Karpas-422 (cell line): ENCODE measurements around the gene PRPF8. TPM values are rescaled to one million over a fixed set of nuclear protein-coding genes. Genes with fewer than 3 reads are reported as not detected.

Source experiments
- DNase-seq: peaks from one replicate; pipeline ENCODE4 v3.0.0-alpha.2; 2015
- H2AFZ ChIP-seq: fragments of 200-600 bp; sonication (generic); 2 replicates; pipeline ENCODE4 v1.6.1; 2014; ENCODE audit warnings: antibody characterized with exemption, low read length, mixed read lengths
- H3K27ac ChIP-seq: fragments of 200-600 bp; sonication (generic); 2 replicates; pipeline ENCODE4 v1.5.1; 2014; ENCODE audit warnings: mild to moderate bottlenecking, low read length, moderate library complexity
- H3K27me3 ChIP-seq: fragments of 200-600 bp; sonication (generic); 2 replicates; pipeline ENCODE4 v1.6.1; 2014; ENCODE audit warnings: low read length, mixed read lengths
- H3K36me3 ChIP-seq: fragments of 200-600 bp; sonication (generic); 2 replicates; pipeline ENCODE4 v1.6.1; 2014; ENCODE audit warnings: low read length, mixed read lengths; ENCODE audit not compliant: insufficient read depth
- H3K4me1 ChIP-seq: fragments of 200-600 bp; sonication (generic); 2 replicates; pipeline ENCODE4 v1.6.1; 2014; ENCODE audit warnings: mild to moderate bottlenecking, low read length, mixed read lengths
- H3K4me2 ChIP-seq: fragments of 200-600 bp; sonication (generic); 2 replicates; pipeline ENCODE4 v1.6.1; 2014; ENCODE audit warnings: low read length, low read depth, mild to moderate bottlenecking; ENCODE audit not compliant: poor library complexity, severe bottlenecking
- H3K4me3 ChIP-seq: fragments of 200-600 bp; sonication (generic); 2 replicates; pipeline ENCODE4 v1.5.1; 2014; ENCODE audit warnings: mild to moderate bottlenecking, antibody characterized with exemption, low read length, mixed read lengths
- H3K79me2 ChIP-seq: fragments of 200-600 bp; sonication (generic); 2 replicates; pipeline ENCODE4 v1.6.1; 2014; ENCODE audit warnings: mild to moderate bottlenecking, low read length, mixed read lengths
- H3K9ac ChIP-seq: fragments of 200-600 bp; sonication (generic); 2 replicates; pipeline ENCODE4 v1.6.0; 2014; ENCODE audit warnings: low read length
- H3K9me2 ChIP-seq: fragments of 200-600 bp; sonication (generic), shearing (Covaris generic); replicated peaks from 2 replicates; pipeline ENCODE4 v1.6.0; 2014; ENCODE audit warnings: mild to moderate bottlenecking, low read length, moderate library complexity; ENCODE audit not compliant: insufficient read depth
- H3K9me3 ChIP-seq: fragments of 300-700, 200-600 bp; sonication (generic); 2 replicates; pipeline ENCODE4 v1.6.1; 2014; ENCODE audit warnings: low read length, mixed read lengths
- H4K20me1 ChIP-seq: fragments of 200-600 bp; sonication (generic); 2 replicates; pipeline ENCODE4 v1.6.1; 2014; ENCODE audit warnings: mild to moderate bottlenecking, antibody characterized with exemption, low read length, low read depth; ENCODE audit not compliant: insufficient read depth
- total RNA-seq: library from RNA; depleted of rRNA; stranded (reverse); fragments of >200 nt; shearing (Covaris generic); gene quantifications from 2 replicates; pipeline ENCODE4 v1.2.3, GENCODE V29; 2014; ENCODE audit warnings: low replicate concordance

PRPF8 gene
- total RNA-seq, 1 experiment from 2014 or later, result 130 TPM

DNA sequence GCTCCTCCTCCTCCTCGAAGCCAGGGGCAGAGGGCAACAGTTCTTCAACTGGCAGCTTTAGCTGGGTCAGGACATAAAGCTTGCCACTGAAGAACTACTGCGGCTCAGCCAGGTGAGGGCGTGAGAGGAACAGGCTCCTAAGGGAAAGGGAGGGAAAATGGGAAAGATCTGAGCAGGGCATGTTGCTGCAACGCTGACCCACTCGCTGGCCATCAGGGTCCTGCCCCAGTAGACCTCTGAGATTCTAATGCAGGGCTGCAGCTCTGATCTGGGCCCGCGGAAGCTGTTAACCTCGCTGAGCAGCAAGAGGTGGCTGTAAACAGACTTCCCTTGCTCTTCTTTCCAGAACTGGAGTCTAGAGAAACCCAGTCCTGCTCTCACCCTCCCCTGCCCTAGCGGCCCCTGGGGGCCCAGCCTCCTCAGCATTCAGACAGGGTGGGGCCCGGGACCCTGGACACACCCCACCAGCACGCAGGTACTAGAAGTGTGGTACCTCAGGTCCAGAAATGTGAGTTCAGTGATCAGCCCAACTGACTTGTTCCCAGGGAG is 29.3 kb upstream of the PRPF8 start:
- Histone ChIP-seq H3K4me3 (no peak overlapping the region), H3K4me1 (peaks cover 20% of the 10 kb centered on the region), H3K9me2 (no peaks in the 10 kb centered on the region), H3K9me3 (no peaks in the 10 kb centered on the region), H3K79me2 (no peaks in the 10 kb centered on the region), H3K4me2 (no peak overlapping the region), H2AFZ (no peak overlapping the region), H3K9ac (no peak overlapping the region), H3K36me3 (no peaks in the 10 kb centered on the region), H4K20me1 (no peaks in the 10 kb centered on the region; the same call in 1 of the 2 replicates), H3K27me3 (no peaks in the 10 kb centered on the region), H3K27ac (no peak overlapping the region)
- DNase-seq, result no peak

- DNase-seq, result no peak
- H3K9ac ChIP-seq, result no peak overlapping the region
- no peaks in the 10 kb centered on the region for H3K36me3 ChIP-seq
- no peak overlapping the region for H3K27ac ChIP-seq
- no peak overlapping the region for H3K4me2 ChIP-seq
- H4K20me1 ChIP-seq, result no peaks in the 10 kb centered on the region; the same call in 1 of the 2 replicates
- H3K9me2 ChIP-seq, result no peaks in the 10 kb centered on the region
- no peaks in the 10 kb centered on the region for H3K27me3 ChIP-seq
- H2AFZ ChIP-seq, result no peak overlapping the region
- H3K9me3 ChIP-seq, result no peaks in the 10 kb centered on the region
- peaks cover 20% of the 10 kb centered on the region for H3K4me1 ChIP-seq
- no peaks in the 10 kb centered on the region for H3K79me2 ChIP-seq
- no peak overlapping the region for H3K4me3 ChIP-seq
Measured at GRCh38 chr17:1713160-1713877, 28.7 kb upstream of the PRPF8 start.

- Histone ChIP-seq H3K9ac (no peak overlapping the region), H4K20me1 (no peaks in the 10 kb centered on the region; the same call in 1 of the 2 replicates), H3K27ac (no peak overlapping the region), H3K9me2 (no peaks in the 10 kb centered on the region), H3K36me3 (no peaks in the 10 kb centered on the region), H3K4me2 (no peak overlapping the region), H3K9me3 (no peaks in the 10 kb centered on the region), H3K27me3 (no peaks in the 10 kb centered on the region), H2AFZ (no peak overlapping the region), H3K4me1 (peaks cover 13% of the 10 kb centered on the region), H3K79me2 (no peaks in the 10 kb centered on the region), H3K4me3 (no peak overlapping the region)
- no peak for DNase-seq
Measured at GRCh38 chr17:1712271-1712670, 27.6 kb upstream of the PRPF8 start.

GRCh38 chr17:1711804-1712203 is 27.1 kb upstream of the PRPF8 start:
- Histone ChIP-seq H3K4me2 (no peak overlapping the region), H3K4me1 (peaks cover 11% of the 10 kb centered on the region), H3K9me3 (no peaks in the 10 kb centered on the region), H3K4me3 (no peak overlapping the region), H2AFZ (no peak overlapping the region), H4K20me1 (no peaks in the 10 kb centered on the region; the same call in 1 of the 2 replicates), H3K27ac (no peak overlapping the region), H3K9ac (no peak overlapping the region), H3K27me3 (no peaks in the 10 kb centered on the region), H3K36me3 (no peaks in the 10 kb centered on the region), H3K79me2 (no peaks in the 10 kb centered on the region), H3K9me2 (no peaks in the 10 kb centered on the region)
- no peak for DNase-seq

GRCh38 chr17:1710807-1711553 is 26.3 kb upstream of the PRPF8 start:
- Histone ChIP-seq H3K27ac (no peak overlapping the region), H2AFZ (no peak overlapping the region), H3K4me3 (no peak overlapping the region)

GRCh38 chr17:1709971-1710806 is 25.5 kb upstream of the PRPF8 start, which contains the start of gene TLCD2:
TLCD2 (minus strand) TSS chr17:1710377; CDS start chr17:1710242, 135 bp downstream.
- no peaks in the 10 kb centered on the region; the same call in 1 of the 2 replicates for H4K20me1 ChIP-seq
- no peak within 1 kb of the TSS for H3K4me3 ChIP-seq
- no peaks in the 10 kb centered on the region for H3K27me3 ChIP-seq
- H3K79me2 ChIP-seq, result no peaks in the 10 kb centered on the region
- H3K9me3 ChIP-seq, result no peaks in the 10 kb centered on the region
- DNase-seq, result no peak
- H3K27ac ChIP-seq, result no peak within 1 kb of the TSS
- no peak within 1 kb of the TSS for H3K9ac ChIP-seq
- H3K4me2 ChIP-seq, result no peak within 1 kb of the TSS
- H3K9me2 ChIP-seq, result no peaks in the 10 kb centered on the region
- H3K36me3 ChIP-seq, result no peaks in the 10 kb centered on the region
- no peak within 1 kb of the TSS for H2AFZ ChIP-seq
- peaks cover 7% of the 10 kb centered on the region for H3K4me1 ChIP-seq

More at GRCh38 chr17:1710807-1711553, 26.3 kb upstream of the PRPF8 start:
- no peak overlapping the region for H3K9ac ChIP-seq
- H3K36me3 ChIP-seq, result no peaks in the 10 kb centered on the region
- DNase-seq, result no peak
- no peaks in the 10 kb centered on the region for H3K9me2 ChIP-seq
- H3K79me2 ChIP-seq, result no peaks in the 10 kb centered on the region
- no peaks in the 10 kb centered on the region for H3K27me3 ChIP-seq
- H4K20me1 ChIP-seq, result no peaks in the 10 kb centered on the region; the same call in 1 of the 2 replicates
- no peaks in the 10 kb centered on the region for H3K9me3 ChIP-seq
- no peak overlapping the region for H3K4me2 ChIP-seq
- peaks cover 11% of the 10 kb centered on the region for H3K4me1 ChIP-seq

DNA sequence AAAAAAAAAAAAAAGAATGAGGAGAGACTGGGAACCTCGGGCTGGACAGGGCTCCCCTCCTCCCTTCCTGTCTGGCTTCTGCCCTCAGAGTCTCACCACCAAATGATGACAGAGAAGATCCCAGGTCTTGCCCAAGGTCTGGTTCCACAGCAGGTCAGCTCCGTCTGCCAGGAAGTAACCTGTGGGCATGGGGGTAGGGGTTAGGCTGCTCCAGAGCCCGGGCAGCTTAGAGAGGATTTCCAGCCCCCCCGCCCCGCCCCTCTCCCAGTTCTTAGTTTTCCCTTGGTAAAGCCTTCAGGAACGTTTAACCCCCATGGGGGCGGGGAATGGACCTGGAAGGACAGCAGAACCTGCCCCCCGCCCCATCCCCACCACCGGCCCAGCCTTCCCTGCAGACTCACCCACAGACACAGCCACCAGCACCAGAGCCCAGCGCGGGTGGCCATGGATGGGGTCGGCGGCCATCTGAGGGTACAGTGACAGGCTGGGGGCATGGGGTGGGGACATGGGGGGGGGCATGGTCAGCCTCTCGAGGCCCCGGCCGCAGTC is 24.8 kb upstream of the PRPF8 start:
- Histone ChIP-seq H3K4me2 (no peak overlapping the region), H2AFZ (no peak overlapping the region), H3K9me2 (no peaks in the 10 kb centered on the region), H4K20me1 (no peaks in the 10 kb centered on the region), H3K9ac (no peak overlapping the region), H3K27me3 (no peaks in the 10 kb centered on the region), H3K79me2 (no peaks in the 10 kb centered on the region), H3K4me3 (no peak overlapping the region), H3K27ac (no peak overlapping the region), H3K36me3 (no peaks in the 10 kb centered on the region), H3K9me3 (no peaks in the 10 kb centered on the region), H3K4me1 (no peaks in the 10 kb centered on the region; the same call in 1 of the 2 replicates)
- DNase-seq, result no peak
